Fibroblast of skin of right quadriceps (primary cell): ENCODE measurements around the gene HOXA11.
A peak's percentile ranks its signal among the peaks of the same experiment; 100 is the strongest.

Source experiments
- DNase-seq: peaks from one replicate; pipeline ENCODE4 v3.0.0-alpha.2; 2013

HOXA11 gene

GRCh38 chr7:27185013-27185853, at the start of gene HOXA11:
HOXA11 (minus strand) TSS chr7:27185232; CDS start chr7:27185144, 88 bp downstream.
- DNase-seq: peak; percentile 94

DNA sequence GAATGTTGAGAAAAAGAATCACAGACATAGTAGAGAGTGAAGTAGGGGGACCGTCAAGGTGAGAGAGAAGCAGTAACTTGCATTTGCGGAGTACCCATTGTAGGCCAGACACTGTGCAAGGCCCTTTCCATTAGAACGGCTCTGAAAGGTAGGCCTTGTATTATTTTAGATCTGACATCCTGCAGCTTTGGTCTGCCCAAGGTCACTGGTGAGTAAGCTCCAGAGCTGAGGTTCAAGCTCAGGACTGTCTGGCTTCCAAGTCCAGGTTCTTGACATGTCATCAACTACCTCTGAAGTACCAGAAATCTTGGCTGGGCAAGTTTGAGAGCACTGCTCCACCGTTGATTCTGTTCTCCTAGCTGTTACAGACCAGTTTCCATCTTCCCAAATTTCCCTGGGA, 44.4 kb upstream of the HOXA11 start:
- DNase-seq: no peak

DNA sequence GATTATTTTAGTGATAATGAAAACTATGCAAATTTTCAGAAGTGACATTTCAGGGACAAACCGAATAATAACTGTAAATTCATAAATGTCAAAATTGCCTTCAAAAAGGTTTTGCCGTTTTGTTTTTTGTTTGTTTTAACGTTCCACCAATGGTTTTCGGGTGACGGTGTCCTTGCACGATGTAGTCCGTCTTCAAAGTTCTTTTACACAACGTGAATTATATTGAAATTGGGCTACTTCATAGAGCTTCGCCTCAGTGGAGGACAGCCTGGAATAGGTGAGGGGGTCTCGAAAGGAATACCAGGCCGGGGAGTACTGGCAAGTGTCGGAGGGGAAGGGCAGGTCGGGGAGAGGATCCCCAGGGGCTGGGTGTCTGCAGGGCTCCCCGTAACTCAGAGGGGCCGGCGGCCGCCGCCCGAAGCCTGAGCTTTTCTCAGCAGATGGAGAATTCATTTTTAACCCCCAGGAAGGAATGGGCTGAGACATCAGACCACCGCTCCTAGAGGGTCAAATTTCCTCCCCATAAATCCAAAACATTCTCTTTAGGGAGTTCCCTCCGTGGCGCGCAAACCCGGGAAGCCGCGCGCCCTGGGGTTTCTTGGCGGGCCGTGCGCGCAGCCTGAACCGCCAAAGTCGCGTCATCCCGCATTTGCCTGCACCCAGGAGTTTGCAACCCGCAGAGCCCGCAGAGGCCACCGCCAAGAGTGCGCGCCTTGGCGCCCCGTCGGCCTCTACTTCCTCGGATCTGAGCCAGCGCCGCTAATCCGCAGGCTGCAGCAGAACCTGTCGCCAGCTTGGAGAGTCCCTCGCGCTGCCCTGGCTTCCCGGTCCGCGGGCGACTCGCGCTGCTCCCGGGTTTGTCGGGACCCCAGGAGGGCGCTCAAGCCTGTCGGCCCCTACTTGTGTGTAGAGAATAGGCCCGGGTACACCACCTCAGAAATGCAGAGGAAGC, 40.2 kb upstream of the HOXA11 start:
- no peak for DNase-seq

DNA sequence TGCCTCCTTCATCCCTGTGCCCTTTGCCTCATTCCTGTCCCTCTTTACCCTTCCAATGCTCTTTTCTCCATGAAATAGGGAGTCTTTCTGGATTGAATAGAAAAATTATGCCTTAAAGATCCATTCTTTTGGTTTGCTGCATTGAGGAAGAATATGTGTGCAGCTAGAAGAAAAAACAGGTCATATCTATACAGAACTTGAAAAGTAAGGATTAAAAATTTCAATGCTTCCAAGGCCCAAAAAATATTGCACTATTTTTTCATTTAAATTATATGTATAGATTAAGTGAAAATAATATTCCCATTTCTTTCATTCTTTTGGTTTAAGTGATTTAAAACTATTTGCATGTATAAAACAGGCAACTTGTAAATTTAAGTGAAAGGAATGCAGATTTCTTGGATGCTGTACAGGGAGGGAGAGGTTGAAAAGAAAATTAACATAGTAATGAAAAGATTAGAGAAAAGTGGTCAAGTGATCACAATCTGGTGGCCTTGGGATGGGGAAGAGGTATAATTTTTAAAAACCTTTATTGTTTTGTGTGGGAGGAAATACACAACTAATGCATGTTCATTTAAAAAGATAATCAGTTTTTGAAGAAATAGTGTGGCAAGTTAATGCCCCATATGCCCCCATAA, 39.0 kb upstream of the HOXA11 start:
- DNase-seq: no peak

DNA sequence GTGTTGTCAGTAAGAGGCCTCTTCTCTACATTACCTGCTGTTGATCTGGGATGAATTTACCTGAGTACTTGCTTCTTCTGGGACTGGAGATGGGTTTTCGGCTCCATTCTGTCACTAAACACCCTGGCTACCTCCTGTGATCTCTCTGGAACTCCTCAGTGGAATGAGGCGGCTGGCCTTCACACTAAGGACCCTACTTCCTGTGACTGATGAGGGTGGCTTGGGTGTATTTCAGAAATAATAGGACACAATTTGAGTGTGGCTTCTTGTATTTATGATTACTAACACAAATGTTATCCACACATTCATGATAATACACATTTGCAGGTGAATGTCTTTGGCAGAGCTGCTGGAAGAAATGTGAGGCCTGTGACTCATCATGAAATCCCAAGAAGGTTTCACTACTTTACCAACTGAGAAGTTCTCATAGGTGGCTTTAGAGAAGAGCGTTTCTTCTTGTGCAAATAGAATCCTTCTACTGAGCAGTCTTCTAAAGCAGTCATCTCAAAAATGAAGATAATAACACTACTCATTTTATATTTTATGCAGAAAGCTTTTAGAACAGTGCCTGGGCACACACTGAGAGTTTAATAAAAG, 36.3 kb upstream of the HOXA11 start:
- DNase-seq: no peak

GRCh38 chr7:27220440-27220955, 35.5 kb upstream of the HOXA11 start:
- no peak for DNase-seq

DNA sequence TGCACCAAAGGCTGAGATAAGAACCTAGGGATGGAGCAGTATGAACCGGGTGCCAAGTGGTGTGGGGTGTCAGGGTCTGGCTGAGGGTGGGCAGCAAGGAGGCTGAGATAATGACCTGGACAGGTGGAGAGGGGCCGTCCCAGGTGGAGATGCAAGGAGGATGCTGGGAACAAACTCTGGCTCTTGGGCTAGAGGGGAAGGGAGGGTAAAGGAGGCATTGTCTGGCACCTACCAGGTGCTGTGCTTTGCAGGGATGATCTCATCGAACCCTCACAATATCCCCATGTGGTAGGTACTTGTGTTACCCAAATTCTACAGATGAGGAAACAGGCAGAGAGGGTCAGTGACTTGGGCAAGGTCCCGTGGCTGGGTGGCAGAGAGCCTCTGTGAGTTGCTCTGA, 34.8 kb upstream of the HOXA11 start:
- no peak for DNase-seq

GRCh38 chr7:27217951-27218350, 32.9 kb upstream of the HOXA11 start:
- DNase-seq: no peak

DNA sequence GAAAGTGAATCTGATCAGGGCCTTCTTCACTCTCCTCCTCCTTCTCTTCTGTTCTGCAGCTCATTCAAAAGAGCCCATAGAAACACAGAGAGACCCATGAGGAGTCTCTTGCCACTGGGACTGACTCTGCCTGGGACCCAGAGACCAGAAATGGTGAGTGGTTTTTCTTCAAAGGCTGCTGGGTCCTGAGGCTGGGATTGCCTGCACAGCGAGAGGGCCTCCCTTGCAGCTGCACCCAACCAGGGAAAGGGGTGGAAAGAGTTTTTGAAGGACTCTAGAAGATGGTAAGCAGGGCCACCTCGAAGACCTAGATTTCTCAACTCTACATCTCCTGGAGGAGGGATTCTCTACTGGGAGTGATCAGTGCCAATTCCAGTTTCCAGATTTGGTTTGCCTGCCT, 30.3 kb upstream of the HOXA11 start:
- DNase-seq: no peak

- DNase-seq: peak; percentile 15
Observed at GRCh38 chr7:27214239-27214950, 29.4 kb upstream of the HOXA11 start.

DNA sequence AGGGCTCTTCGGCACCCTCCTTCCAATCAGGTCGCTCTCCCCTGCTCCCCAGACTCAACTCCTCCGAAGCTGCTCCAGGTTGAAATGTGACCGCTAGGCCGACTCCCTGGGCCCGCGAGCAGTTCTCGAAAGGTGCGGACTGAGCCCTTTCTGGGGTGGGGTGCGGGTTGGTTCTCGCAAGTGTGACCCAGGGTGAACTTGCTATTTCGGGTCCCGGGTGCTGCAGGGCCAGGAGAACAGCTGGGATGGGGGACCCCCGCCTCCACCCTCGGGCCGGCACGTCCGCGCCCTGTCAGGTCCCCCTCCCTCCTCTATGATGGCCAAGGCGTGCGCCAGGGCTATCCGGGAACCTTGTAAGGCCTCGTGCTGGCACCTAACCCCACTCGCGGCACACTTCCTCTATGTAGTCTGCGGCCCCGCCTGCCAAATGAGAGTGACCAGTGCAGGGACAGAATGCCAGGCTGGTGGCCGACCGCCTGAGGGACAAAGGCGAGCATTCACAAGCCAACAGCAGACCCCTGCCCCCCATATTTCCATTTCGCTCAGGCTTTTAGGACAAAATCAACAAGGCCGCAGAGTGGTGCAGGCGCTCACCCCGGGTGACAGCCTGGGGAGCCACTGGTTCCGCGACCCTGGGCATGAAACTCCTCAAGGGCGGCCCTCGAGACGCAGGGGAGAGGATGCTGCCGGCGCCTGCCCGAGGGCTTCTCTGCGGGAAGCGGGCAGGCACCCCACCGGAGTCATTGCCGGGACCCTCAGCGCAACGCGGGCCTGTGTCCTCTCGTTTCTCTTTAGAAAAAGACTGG, 28.6 kb upstream of the HOXA11 start:
- no peak for DNase-seq

DNA sequence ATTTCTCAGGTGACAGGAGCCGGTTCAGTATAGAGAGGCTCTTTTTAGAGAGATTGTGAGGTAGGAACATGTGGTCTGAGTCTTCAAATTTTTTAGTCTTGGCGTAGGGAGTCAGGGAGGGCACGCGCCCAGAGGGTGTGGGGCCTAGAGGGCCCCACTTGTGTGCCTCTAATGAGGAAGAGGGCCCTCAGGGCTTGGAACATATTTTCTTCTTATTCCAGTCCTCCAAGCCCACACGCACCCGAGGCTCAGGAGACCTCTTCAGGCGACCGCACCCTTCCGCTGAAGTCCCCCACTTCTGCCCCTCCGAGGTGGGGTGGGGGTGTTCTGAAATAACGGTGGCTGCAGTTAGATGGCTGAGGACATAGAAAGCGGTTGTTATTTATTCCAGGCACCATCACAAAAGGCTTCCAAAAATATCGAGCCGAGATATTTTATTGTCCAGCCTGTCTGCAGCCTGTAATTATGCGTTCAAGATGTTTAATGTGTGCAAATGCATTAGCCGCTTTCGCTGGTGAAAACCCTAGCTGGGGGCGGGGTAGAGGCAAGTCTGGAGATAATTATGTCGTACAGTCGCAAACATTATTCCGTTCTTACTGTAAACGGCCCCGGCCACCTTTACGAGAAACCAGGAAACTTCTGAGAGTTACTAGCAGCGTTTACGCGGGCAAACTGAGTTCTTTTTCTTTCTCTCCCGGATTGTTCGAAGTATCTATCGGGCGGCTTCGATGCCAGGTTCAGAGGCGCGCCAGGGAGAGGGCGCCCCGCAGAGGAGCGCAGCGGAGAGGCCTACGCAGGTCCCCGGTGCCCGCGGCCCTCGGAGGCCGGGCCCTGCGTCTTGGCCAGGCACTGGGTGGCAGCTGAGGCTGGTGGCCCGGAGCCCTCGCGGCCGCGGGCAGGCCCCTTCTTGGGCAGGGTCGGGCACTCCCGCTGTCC, 27.7 kb upstream of the HOXA11 start:
- DNase-seq: peak; percentile 29

- no peak for DNase-seq
Observed at GRCh38 chr7:27211764-27212204, 26.8 kb upstream of the HOXA11 start.

- no peak for DNase-seq
Observed at GRCh38 chr7:27211084-27211446, 26.0 kb upstream of the HOXA11 start.

- DNase-seq: peak; percentile 36
Observed at GRCh38 chr7:27210441-27211083, 25.5 kb upstream of the HOXA11 start.

- DNase-seq: no peak
Observed at GRCh38 chr7:27209933-27210440, 25.0 kb upstream of the HOXA11 start.

DNA sequence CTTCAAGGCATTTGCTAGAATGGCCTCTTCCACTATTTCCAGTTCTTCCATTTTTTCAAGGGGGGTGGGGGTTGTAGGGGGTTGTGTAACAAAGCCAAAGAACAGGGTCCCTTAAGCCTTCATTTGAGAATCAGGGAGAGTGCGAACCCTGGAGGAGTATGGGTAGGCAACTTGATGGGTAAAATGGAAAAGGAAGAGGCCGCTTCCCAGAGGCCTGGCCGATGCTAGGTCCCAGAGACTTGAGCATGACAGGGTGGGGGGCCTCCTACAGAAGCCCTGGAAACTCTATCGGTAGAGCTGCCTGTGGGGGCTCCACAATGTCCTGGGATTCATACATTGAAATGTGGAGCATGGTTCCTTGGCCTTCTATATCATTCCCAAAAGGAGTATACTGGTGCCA, 24.0 kb upstream of the HOXA11 start:
- DNase-seq: no peak

DNA sequence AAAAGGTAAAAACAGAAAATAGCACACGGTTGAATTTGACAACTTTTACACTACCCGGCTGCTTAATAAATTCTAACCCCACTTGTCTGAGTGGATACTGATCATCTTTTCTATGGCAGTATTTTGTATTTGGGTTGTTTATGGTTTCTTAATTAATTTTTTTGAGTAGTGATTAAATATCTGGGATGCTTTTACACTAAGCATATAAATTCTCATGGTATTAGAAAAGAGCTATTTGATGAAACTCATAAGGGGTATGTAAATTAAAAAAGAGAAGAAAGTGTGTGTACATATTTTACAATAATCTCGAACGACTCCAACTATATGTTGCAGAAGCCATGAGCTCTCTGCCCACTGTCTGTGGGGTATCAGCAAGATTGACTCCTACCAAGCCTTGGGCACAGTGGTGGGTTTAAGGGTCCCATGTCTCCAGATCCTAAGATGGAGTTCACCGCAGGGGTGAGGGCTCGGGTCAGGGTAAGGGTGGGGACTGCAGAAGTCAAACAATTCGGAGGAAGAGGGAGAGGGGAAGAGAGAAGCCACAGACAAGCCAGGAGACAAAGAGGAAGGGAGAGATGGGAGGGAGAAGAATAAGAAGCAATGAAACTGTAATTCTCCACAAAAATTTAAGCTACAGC, 22.4 kb upstream of the HOXA11 start:
- DNase-seq: no peak
